ENCODE measurements around the gene POLR3A.

Gene POLR3A

GRCh38 chr10:78044179-78044578 is 14.9 kb upstream of the POLR3A start:
- no peak overlapping the region for H3K27ac ChIP-seq (ENCODE audit: low read depth, low read length)
- no peak overlapping the region for H3K4me2 ChIP-seq (ENCODE audit: low read length)
- no peak overlapping the region for H2BK5ac ChIP-seq (ENCODE audit: low read depth, low read length, poor library complexity)
- no peak overlapping the region for H3K14ac ChIP-seq (ENCODE audit: low read length)
- H3K18ac ChIP-seq (ENCODE audit: low read length): no peak overlapping the region
- H3K27me3 ChIP-seq (ENCODE audit: insufficient read depth, low read length): no peaks in the 10 kb centered on the region
- H3K9me3 ChIP-seq (ENCODE audit: insufficient read depth, low read depth, low read length): no peaks in the 10 kb centered on the region
- no peak overlapping the region for H4K12ac ChIP-seq (ENCODE audit: low read depth, low read length)
- no peak overlapping the region for H3K9ac ChIP-seq (ENCODE audit: low read length)
- no peak overlapping the region for H2AFZ ChIP-seq (ENCODE audit: insufficient read depth, low read length, poor library complexity)
- H3K4me1 ChIP-seq (ENCODE audit: control insufficient read depth in 1 of 2, insufficient read depth in 2 of 2, low read length in 2 of 2): peaks cover 0 to 4% of the 10 kb centered on the region in 2 experiments
- no peak for DNase-seq
- H4K8ac ChIP-seq (ENCODE audit: low read depth, low read length): no peak overlapping the region
- H3K23ac ChIP-seq (ENCODE audit: low read length): no peak overlapping the region
- no peak overlapping the region for H2BK120ac ChIP-seq (ENCODE audit: insufficient read depth, low read length, poor library complexity)
- H2AK5ac ChIP-seq (ENCODE audit: low read length): no peak overlapping the region
- no peak overlapping the region for H3K4ac ChIP-seq (ENCODE audit: low read depth, low read length)
- no peaks in the 10 kb centered on the region for H3K79me2 ChIP-seq (ENCODE audit: control insufficient read depth, insufficient read depth, low read length, poor library complexity)
- peaks cover 2% of the 10 kb centered on the region for H3K79me1 ChIP-seq (ENCODE audit: low read length)
- H3K4me3 ChIP-seq (ENCODE audit: low read depth, low read length): no peak overlapping the region
- H3K36me3 ChIP-seq (ENCODE audit: control insufficient read depth in 1 of 2, insufficient read depth in 2 of 2, low read length in 2 of 2): peaks cover 14 to 30% of the 10 kb centered on the region in 2 experiments
- H4K91ac ChIP-seq (ENCODE audit: low read depth, low read length): no peak overlapping the region
- no peak overlapping the region for H2BK12ac ChIP-seq (ENCODE audit: low read length)

GRCh38 chr10:78042752-78043104 is 13.4 kb upstream of the POLR3A start:
- Histone ChIP-seq H3K4ac (ENCODE audit: low read depth, low read length) (no peak overlapping the region), H3K27me3 (ENCODE audit: insufficient read depth, low read length) (no peaks in the 10 kb centered on the region), H3K4me2 (ENCODE audit: low read length) (no peak overlapping the region), H3K9ac (ENCODE audit: low read length) (no peak overlapping the region), H3K23ac (ENCODE audit: low read length) (no peak overlapping the region), H3K4me3 (ENCODE audit: low read depth, low read length) (no peak overlapping the region), H3K4me1 (ENCODE audit: control insufficient read depth in 1 of 2, insufficient read depth in 2 of 2, low read length in 2 of 2) (peaks cover 0 to 3% of the 10 kb centered on the region in 2 experiments), H4K8ac (ENCODE audit: low read depth, low read length) (no peak overlapping the region), H3K79me2 (ENCODE audit: control insufficient read depth, insufficient read depth, low read length, poor library complexity) (no peaks in the 10 kb centered on the region), H2BK12ac (ENCODE audit: low read length) (no peak overlapping the region), H3K9me3 (ENCODE audit: insufficient read depth, low read depth, low read length) (no peaks in the 10 kb centered on the region), H2AFZ (ENCODE audit: insufficient read depth, low read length, poor library complexity) (no peak overlapping the region), H3K27ac (ENCODE audit: low read depth, low read length) (no peak overlapping the region), H3K79me1 (ENCODE audit: low read length) (peaks cover 2% of the 10 kb centered on the region), H4K91ac (ENCODE audit: low read depth, low read length) (no peak overlapping the region), H4K12ac (ENCODE audit: low read depth, low read length) (no peak overlapping the region), H2AK5ac (ENCODE audit: low read length) (no peak overlapping the region), H3K18ac (ENCODE audit: low read length) (no peak overlapping the region), H3K36me3 (ENCODE audit: control insufficient read depth in 1 of 2, insufficient read depth in 2 of 2, low read length in 2 of 2) (peaks cover 20 to 41% of the 10 kb centered on the region in 2 experiments), H2BK120ac (ENCODE audit: insufficient read depth, low read length, poor library complexity) (no peak overlapping the region), H3K14ac (ENCODE audit: low read length) (no peak overlapping the region), H2BK5ac (ENCODE audit: low read depth, low read length, poor library complexity) (no peak overlapping the region)
- no CpG with 5 or more reads among the region's 6 CpGs for WGBS (ENCODE audit: extremely low coverage, insufficient coverage, insufficient read length)
- DNase-seq: no peak

GRCh38 chr10:78042058-78042751 is 12.9 kb upstream of the POLR3A start:
- no peak overlapping the region for H2AFZ ChIP-seq (ENCODE audit: insufficient read depth, low read length, poor library complexity)
- H3K4me3 ChIP-seq (ENCODE audit: low read depth, low read length): no peak overlapping the region
- H3K4me2 ChIP-seq (ENCODE audit: low read length): no peak overlapping the region
- H4K8ac ChIP-seq (ENCODE audit: low read depth, low read length): no peak overlapping the region
- H3K79me2 ChIP-seq (ENCODE audit: control insufficient read depth, insufficient read depth, low read length, poor library complexity): no peaks in the 10 kb centered on the region
- no CpG with 5 or more reads among the region's 2 CpGs for WGBS (ENCODE audit: extremely low coverage, insufficient coverage, insufficient read length)
- no peak overlapping the region for H4K12ac ChIP-seq (ENCODE audit: low read depth, low read length)
- H3K27ac ChIP-seq (ENCODE audit: low read depth, low read length): no peak overlapping the region
- no peak overlapping the region for H2AK5ac ChIP-seq (ENCODE audit: low read length)
- peaks cover 22 to 45% of the 10 kb centered on the region in 2 experiments for H3K36me3 ChIP-seq (ENCODE audit: control insufficient read depth in 1 of 2, insufficient read depth in 2 of 2, low read length in 2 of 2)
- no peak overlapping the region for H3K23ac ChIP-seq (ENCODE audit: low read length)
- no peaks in the 10 kb centered on the region for H3K4me1 ChIP-seq (ENCODE audit: control insufficient read depth in 1 of 2, insufficient read depth in 2 of 2, low read length in 2 of 2)
- H4K91ac ChIP-seq (ENCODE audit: low read depth, low read length): no peak overlapping the region
- H3K79me1 ChIP-seq (ENCODE audit: low read length): no peaks in the 10 kb centered on the region
- no peaks in the 10 kb centered on the region for H3K27me3 ChIP-seq (ENCODE audit: insufficient read depth, low read length)
- H3K4ac ChIP-seq (ENCODE audit: low read depth, low read length): no peak overlapping the region
- no peak overlapping the region for H3K9ac ChIP-seq (ENCODE audit: low read length)
- no peaks in the 10 kb centered on the region for H3K9me3 ChIP-seq (ENCODE audit: insufficient read depth, low read depth, low read length)
- H3K18ac ChIP-seq (ENCODE audit: low read length): no peak overlapping the region
- no peak overlapping the region for H2BK12ac ChIP-seq (ENCODE audit: low read length)
- H2BK120ac ChIP-seq (ENCODE audit: insufficient read depth, low read length, poor library complexity): no peak overlapping the region
- H3K14ac ChIP-seq (ENCODE audit: low read length): no peak overlapping the region
- no peak for DNase-seq
- H2BK5ac ChIP-seq (ENCODE audit: low read depth, low read length, poor library complexity): no peak overlapping the region

GRCh38 chr10:78041170-78042057 is 12.1 kb upstream of the POLR3A start:
- Histone ChIP-seq H2AFZ (ENCODE audit: insufficient read depth, low read length, poor library complexity) (no peak overlapping the region), H4K12ac (ENCODE audit: low read depth, low read length) (no peak overlapping the region), H2BK5ac (ENCODE audit: low read depth, low read length, poor library complexity) (no peak overlapping the region), H3K36me3 (ENCODE audit: control insufficient read depth in 1 of 2, insufficient read depth in 2 of 2, low read length in 2 of 2) (peaks cover 25 to 53% of the 10 kb centered on the region in 2 experiments), H3K27me3 (ENCODE audit: insufficient read depth, low read length) (no peaks in the 10 kb centered on the region), H3K9ac (ENCODE audit: low read length) (no peak overlapping the region), H3K27ac (ENCODE audit: low read depth, low read length) (peak overlapping the region; percentile 17), H2AK5ac (ENCODE audit: low read length) (no peak overlapping the region), H3K9me3 (ENCODE audit: insufficient read depth, low read depth, low read length) (no peaks in the 10 kb centered on the region), H3K23ac (ENCODE audit: low read length) (no peak overlapping the region), H4K8ac (ENCODE audit: low read depth, low read length) (peak overlapping the region; percentile 36), H3K4me1 (ENCODE audit: control insufficient read depth in 1 of 2, insufficient read depth in 2 of 2, low read length in 2 of 2) (no peaks in the 10 kb centered on the region), H3K79me2 (ENCODE audit: control insufficient read depth, insufficient read depth, low read length, poor library complexity) (no peaks in the 10 kb centered on the region), H2BK12ac (ENCODE audit: low read length) (no peak overlapping the region), H3K14ac (ENCODE audit: low read length) (no peak overlapping the region), H3K18ac (ENCODE audit: low read length) (no peak overlapping the region), H3K4me3 (ENCODE audit: low read depth, low read length) (no peak overlapping the region), H3K79me1 (ENCODE audit: low read length) (no peaks in the 10 kb centered on the region), H3K4ac (ENCODE audit: low read depth, low read length) (no peak overlapping the region), H2BK120ac (ENCODE audit: insufficient read depth, low read length, poor library complexity) (no peak overlapping the region), H3K4me2 (ENCODE audit: low read length) (no peak overlapping the region), H4K91ac (ENCODE audit: low read depth, low read length) (no peak overlapping the region)
- WGBS (ENCODE audit: extremely low coverage, insufficient coverage, insufficient read length): no CpG with 5 or more reads among the region's 5 CpGs
- DNase-seq: no peak

All from trophoblast cell (in vitro differentiated cells and primary cell).